ENCODE results near the gene FITM2. TPM values are rescaled to one million over a fixed set of nuclear protein-coding genes. Genes with fewer than 3 reads are reported as not detected.

The FITM2 gene
- total and polyA plus RNA-seq, 7 experiments from 2014 or later = 1.7 to 7.9 (median 3.8) TPM

GRCh38 chr20:44264287-44264686 lies 46.7 kb downstream of the FITM2 start:
- Mint-ChIP-seq H3K4me3 (no peak overlapping the region), H3K9me3 (peaks cover 0 to 3% (median 0%) of the 10 kb centered on the region in 11 donors), H3K4me1 (peaks cover 0 to 8% (median 0%) of the 10 kb centered on the region in 7 donors), H3K27me3 (peaks cover 0 to 5% (median 0%) of the 10 kb centered on the region in 5 donors), H3K36me3 (peaks cover 0 to 13% (median 8%) of the 10 kb centered on the region in 5 donors), H3K27ac (no peak overlapping the region)
- Histone ChIP-seq H3K4me3 (ENCODE audit: low read length) (no peak overlapping the region), H3K9me3 (ENCODE audit: control insufficient read depth in 2 of 3, low read length in 3 of 3) (no peaks in the 10 kb centered on the region), H3K4me1 (ENCODE audit: control insufficient read depth in 2 of 2, insufficient read depth in 2 of 2, low read length in 2 of 2) (no peaks in the 10 kb centered on the region), H3K36me3 (ENCODE audit: control insufficient read depth in 2 of 3, insufficient read depth in 3 of 3, low read length in 3 of 3) (no peaks in the 10 kb centered on the region), H3K27me3 (ENCODE audit: control insufficient read depth in 2 of 2, insufficient read depth in 2 of 2, low read length in 2 of 2) (no peaks in the 10 kb centered on the region), H3K27ac (ENCODE audit: low read depth, low read length) (no peak overlapping the region)
- intact Hi-C loops (cut with micrococcal nuclease) = no loop called here
- ChIA-PET CTCF (interaction anchor here (1.2 to 1.4 kb wide), 2 partner anchors 48 to 49 kb away, joined by 3 to 4 read pairs; no protein-coding TSS in a partner anchor), POLR2A (no interaction called here)
- DNase-seq = no peak
- ATAC-seq = no peak

GRCh38 chr20:44258226-44258890 lies 52.6 kb downstream of the FITM2 start:
- intact Hi-C loops (cut with micrococcal nuclease) = no loop called here
- ChIA-PET POLR2A (no interaction called here), CTCF (no interaction called here)
- ATAC-seq = no peak
- H3K27me3 ChIP-seq (ENCODE audit: control insufficient read depth in 2 of 2, insufficient read depth in 2 of 2, low read length in 2 of 2) = no peaks in the 10 kb centered on the region
- Mint-ChIP-seq H3K36me3 (peaks cover 0 to 5% (median 0%) of the 10 kb centered on the region in 5 donors), H3K4me3 (no peak overlapping the region), H3K27ac (no peak overlapping the region), H3K9me3 (no peaks in the 10 kb centered on the region), H3K27me3 (peaks cover 0 to 5% (median 0%) of the 10 kb centered on the region in 5 donors), H3K4me1 (peaks cover 0 to 20% (median 0%) of the 10 kb centered on the region in 7 donors)
- no peak overlapping the region for H3K4me3 ChIP-seq (ENCODE audit: low read length)
- no peak overlapping the region for H3K27ac ChIP-seq (ENCODE audit: low read depth, low read length)
- H3K9me3 ChIP-seq (ENCODE audit: control insufficient read depth in 2 of 3, low read length in 3 of 3) = no peaks in the 10 kb centered on the region
- H3K4me1 ChIP-seq (ENCODE audit: control insufficient read depth in 2 of 2, insufficient read depth in 2 of 2, low read length in 2 of 2) = no peaks in the 10 kb centered on the region
- DNase-seq = no peak
- no peaks in the 10 kb centered on the region for H3K36me3 ChIP-seq (ENCODE audit: control insufficient read depth in 2 of 3, insufficient read depth in 3 of 3, low read length in 3 of 3)

GRCh38 chr20:44256961-44257360 lies 54.0 kb downstream of the FITM2 start:
- Mint-ChIP-seq H3K27ac (no peak overlapping the region), H3K9me3 (no peaks in the 10 kb centered on the region), H3K4me1 (peaks cover 0 to 26% (median 0%) of the 10 kb centered on the region in 7 donors), H3K4me3 (no peak overlapping the region), H3K27me3 (peaks cover 0 to 5% (median 0%) of the 10 kb centered on the region in 5 donors), H3K36me3 (peaks cover 0 to 10% (median 6%) of the 10 kb centered on the region in 5 donors)
- DNase-seq = no peak
- Histone ChIP-seq H3K4me1 (ENCODE audit: control insufficient read depth in 2 of 2, insufficient read depth in 2 of 2, low read length in 2 of 2) (no peaks in the 10 kb centered on the region), H3K27me3 (ENCODE audit: control insufficient read depth in 2 of 2, insufficient read depth in 2 of 2, low read length in 2 of 2) (no peaks in the 10 kb centered on the region), H3K36me3 (ENCODE audit: control insufficient read depth in 2 of 3, insufficient read depth in 3 of 3, low read length in 3 of 3) (no peaks in the 10 kb centered on the region), H3K4me3 (ENCODE audit: low read length) (no peak overlapping the region), H3K9me3 (ENCODE audit: control insufficient read depth in 2 of 3, low read length in 3 of 3) (no peaks in the 10 kb centered on the region), H3K27ac (ENCODE audit: low read depth, low read length) (no peak overlapping the region)
- POLR2A ChIA-PET = no interaction called here
- no peak for ATAC-seq
- intact Hi-C loops (cut with micrococcal nuclease) = no loop called here
- CTCF ChIA-PET = interaction anchor here (1.0 kb wide), 1 partner anchor 10 kb away, joined by 3 read pairs; no protein-coding TSS in a partner anchor

- POLR2A ChIA-PET = no interaction called here
- no peak overlapping the region for H3K27ac ChIP-seq (ENCODE audit: low read depth, low read length)
Measured at GRCh38 chr20:44255942-44256341, 55.1 kb downstream of the FITM2 start.

GRCh38 chr20:44254073-44254472 lies 56.9 kb downstream of the FITM2 start:
- no peaks in the 10 kb centered on the region for H3K27me3 ChIP-seq (ENCODE audit: control insufficient read depth in 2 of 2, insufficient read depth in 2 of 2, low read length in 2 of 2)
- ATAC-seq = no peak
- no peaks in the 10 kb centered on the region for H3K9me3 ChIP-seq (ENCODE audit: control insufficient read depth in 2 of 3, low read length in 3 of 3)
- ChIA-PET POLR2A (no interaction called here), CTCF (interaction anchor here (0.9 kb wide), 1 partner anchor 69 kb away, joined by 3 read pairs; no protein-coding TSS in a partner anchor)
- Mint-ChIP-seq H3K4me1 (peaks cover 0 to 17% (median 0%) of the 10 kb centered on the region in 7 donors), H3K9me3 (no peaks in the 10 kb centered on the region), H3K27me3 (peaks cover 4 to 14% (median 6%) of the 10 kb centered on the region in 5 donors), H3K27ac (no peak overlapping the region), H3K4me3 (no peak overlapping the region), H3K36me3 (peaks cover 0 to 10% (median 6%) of the 10 kb centered on the region in 5 donors)
- no peak for DNase-seq
- H3K4me3 ChIP-seq (ENCODE audit: low read length) = no peak overlapping the region
- H3K27ac ChIP-seq (ENCODE audit: low read depth, low read length) = no peak overlapping the region
- no peaks in the 10 kb centered on the region for H3K36me3 ChIP-seq (ENCODE audit: control insufficient read depth in 2 of 3, insufficient read depth in 3 of 3, low read length in 3 of 3)
- intact Hi-C loops (cut with micrococcal nuclease) = no loop called here
- H3K4me1 ChIP-seq (ENCODE audit: control insufficient read depth in 2 of 2, insufficient read depth in 2 of 2, low read length in 2 of 2) = no peaks in the 10 kb centered on the region

More at GRCh38 chr20:44255942-44256341, 55.1 kb downstream of the FITM2 start:
- Mint-ChIP-seq H3K4me1 (peaks cover 0 to 26% (median 0%) of the 10 kb centered on the region in 7 donors), H3K9me3 (no peaks in the 10 kb centered on the region), H3K4me3 (no peak overlapping the region), H3K27ac (no peak overlapping the region), H3K27me3 (peaks cover 0 to 5% (median 0%) of the 10 kb centered on the region in 5 donors), H3K36me3 (peaks cover 0 to 10% (median 6%) of the 10 kb centered on the region in 5 donors)
- ATAC-seq (no peak), DNase-seq (no peak)
- intact Hi-C loops (cut with micrococcal nuclease) = no loop called here
- CTCF ChIA-PET = interaction anchor here (1.1 kb wide), 1 partner anchor 39 kb away, joined by 3 read pairs; no protein-coding TSS in a partner anchor
- Histone ChIP-seq H3K27me3 (ENCODE audit: control insufficient read depth in 2 of 2, insufficient read depth in 2 of 2, low read length in 2 of 2) (no peaks in the 10 kb centered on the region), H3K36me3 (ENCODE audit: control insufficient read depth in 2 of 3, insufficient read depth in 3 of 3, low read length in 3 of 3) (no peaks in the 10 kb centered on the region), H3K4me1 (ENCODE audit: control insufficient read depth in 2 of 2, insufficient read depth in 2 of 2, low read length in 2 of 2) (no peaks in the 10 kb centered on the region), H3K9me3 (ENCODE audit: control insufficient read depth in 2 of 3, low read length in 3 of 3) (no peaks in the 10 kb centered on the region), H3K4me3 (ENCODE audit: low read length) (no peak overlapping the region)

GRCh38 chr20:44253528-44253927 lies 57.5 kb downstream of the FITM2 start:
- DNase-seq = no peak
- Mint-ChIP-seq H3K27ac (no peak overlapping the region), H3K36me3 (peaks cover 0 to 10% (median 6%) of the 10 kb centered on the region in 5 donors), H3K4me3 (no peak overlapping the region), H3K9me3 (peaks cover 0 to 3% (median 0%) of the 10 kb centered on the region in 11 donors), H3K27me3 (peaks cover 5 to 19% (median 10%) of the 10 kb centered on the region in 5 donors), H3K4me1 (peaks cover 0 to 14% (median 0%) of the 10 kb centered on the region in 7 donors)
- CTCF ChIA-PET = interaction anchor here (0.9 kb wide), 1 partner anchor 70 kb away, joined by 3 read pairs; no protein-coding TSS in a partner anchor
- Histone ChIP-seq H3K4me1 (ENCODE audit: control insufficient read depth in 2 of 2, insufficient read depth in 2 of 2, low read length in 2 of 2) (no peaks in the 10 kb centered on the region), H3K36me3 (ENCODE audit: control insufficient read depth in 2 of 3, insufficient read depth in 3 of 3, low read length in 3 of 3) (no peaks in the 10 kb centered on the region), H3K27me3 (ENCODE audit: control insufficient read depth in 2 of 2, insufficient read depth in 2 of 2, low read length in 2 of 2) (no peaks in the 10 kb centered on the region), H3K27ac (ENCODE audit: low read depth, low read length) (no peak overlapping the region), H3K9me3 (ENCODE audit: control insufficient read depth in 2 of 3, low read length in 3 of 3) (no peaks in the 10 kb centered on the region), H3K4me3 (ENCODE audit: low read length) (no peak overlapping the region)
- intact Hi-C loops (cut with micrococcal nuclease) = no loop called here
- POLR2A ChIA-PET = no interaction called here
- no peak for ATAC-seq

All from naive thymus-derived CD4-positive, alpha-beta T cell (primary cell).